OCI-LY7 (cell line): ENCODE measurements around the gene RBM26. TPM values are rescaled to one million over a fixed set of nuclear protein-coding genes. Genes with fewer than 3 reads are reported as not detected.

Experiments used
- BruUV-seq: library from RNA; stranded (reverse); fragments of 400-500 nt; replicated peaks from 2 replicates; lab custom pipeline; 2021; lab: Mats Ljungman, UMichigan
- CTCF ChIA-PET: fragments of 300-600 bp; sonication (Branson Sonifier 250); formaldehyde crosslinking; loops from one replicate; lab custom pipeline; 2022; ENCODE audit warnings: antibody characterized with exemption; ENCODE audit not compliant: unreplicated experiment; lab: Charles Lee
- POLR2A ChIA-PET: fragments of 300-600 bp; sonication (Branson Sonifier 250); formaldehyde crosslinking; loops from one replicate; lab custom pipeline; 2022; ENCODE audit warnings: antibody characterized with exemption; lab: Charles Lee
- DNase-seq: peaks from one replicate; pipeline ENCODE4 v3.0.0-alpha.2; 2015; ENCODE audit warnings: low spot score
- H2AFZ ChIP-seq: fragments of 200-600 bp; sonication (generic), shearing (Covaris generic); 2 replicates; pipeline ENCODE4 v1.6.1; 2014; ENCODE audit warnings: mild to moderate bottlenecking, antibody characterized with exemption, low read length, moderate library complexity
- H3K27ac ChIP-seq: fragments of 200-600 bp; sonication (generic); 2 replicates; pipeline ENCODE4 v1.5.1; 2014; ENCODE audit warnings: mixed run types, low read depth, mild to moderate bottlenecking, moderate library complexity, low read length, inconsistent platforms; ENCODE audit not compliant: poor library complexity, severe bottlenecking
- H3K36me3 ChIP-seq: fragments of 200-600 bp; sonication (generic); 2 replicates; pipeline ENCODE4 v1.6.1; 2014; ENCODE audit warnings: mild to moderate bottlenecking, antibody characterized with exemption, low read length, moderate library complexity, mixed read lengths; ENCODE audit not compliant: insufficient read depth
- H3K4me1 ChIP-seq: fragments of 200-600 bp; sonication (generic); 2 replicates; pipeline ENCODE4 v1.5.1; 2014; ENCODE audit warnings: mild to moderate bottlenecking, low read length; ENCODE audit not compliant: insufficient read depth, poor library complexity, severe bottlenecking
- H3K4me2 ChIP-seq: fragments of 200-600 bp; sonication (generic); 2 replicates; pipeline ENCODE4 v1.6.1; 2014; ENCODE audit warnings: mild to moderate bottlenecking, low read length
- H3K4me3 ChIP-seq: fragments of 200-600 bp; sonication (generic); 2 replicates; pipeline ENCODE4 v1.5.1; 2014; ENCODE audit warnings: mild to moderate bottlenecking, low read depth, low read length; ENCODE audit not compliant: poor library complexity, severe bottlenecking
- H3K79me2 ChIP-seq: fragments of 200-600 bp; sonication (generic); 2 replicates; pipeline ENCODE4 v1.6.1; 2016; ENCODE audit warnings: low read depth, mild to moderate bottlenecking, low read length, moderate library complexity, mixed read lengths; ENCODE audit not compliant: insufficient read depth
- H3K9me2 ChIP-seq: fragments of 200-600 bp; sonication (generic); 2 replicates; pipeline ENCODE4 v1.6.1; 2016; ENCODE audit warnings: mild to moderate bottlenecking, low read length, mixed read lengths; ENCODE audit not compliant: insufficient read depth
- H3K9me3 ChIP-seq: fragments of 200-600 bp; sonication (generic); 2 replicates; pipeline ENCODE4 v1.6.1; 2014; ENCODE audit warnings: mild to moderate bottlenecking, mixed run types, low read length, mixed read lengths
- H4K20me1 ChIP-seq: fragments of 200-600 bp; sonication (generic); 2 replicates; pipeline ENCODE4 v1.6.1; 2014; ENCODE audit warnings: mild to moderate bottlenecking, antibody characterized with exemption, low read length, moderate library complexity, mixed read lengths; ENCODE audit not compliant: insufficient read depth
- EZH2phosphoT487 ChIP-seq: fragments of 200-600 bp; sonication (generic); IDR thresholded peaks from 2 replicates; pipeline ENCODE4 v1.6.1; 2018; ENCODE audit warnings: low read depth, borderline replicate concordance, mild to moderate bottlenecking, mixed run types, antibody characterized with exemption, low read length, moderate library complexity, mixed read lengths
- intact Hi-C: fragments of 100-400 bp; cut with micrococcal nuclease; formaldehyde crosslinking; loops from one replicate; pipeline ENCODE4 v1.10.0; 2022; ENCODE audit not compliant: unreplicated experiment
- total RNA-seq, 2 experiments: library from RNA; depleted of rRNA in 1 of 2; stranded (reverse); fragments of >200 nt in 1 of 2; shearing (Covaris generic) in 1 of 2; gene quantifications; 2 replicates each; pipeline ENCODE4 v1.2.3, GENCODE V29; 2014 to 2022
- TF ChIP-seq, protein P1 (sequence below): fragments of 200-600 bp; sonication (generic); conservative IDR thresholded peaks from 2 replicates; pipeline ENCODE4 v1.5.1; 2014; ENCODE audit warnings: mild to moderate bottlenecking, antibody characterized with exemption, low read length, moderate library complexity, mixed read lengths

The RBM26 gene
- total RNA-seq, 2 experiments from 2014 or later, result 44.1 to 85.2 TPM

DNA sequence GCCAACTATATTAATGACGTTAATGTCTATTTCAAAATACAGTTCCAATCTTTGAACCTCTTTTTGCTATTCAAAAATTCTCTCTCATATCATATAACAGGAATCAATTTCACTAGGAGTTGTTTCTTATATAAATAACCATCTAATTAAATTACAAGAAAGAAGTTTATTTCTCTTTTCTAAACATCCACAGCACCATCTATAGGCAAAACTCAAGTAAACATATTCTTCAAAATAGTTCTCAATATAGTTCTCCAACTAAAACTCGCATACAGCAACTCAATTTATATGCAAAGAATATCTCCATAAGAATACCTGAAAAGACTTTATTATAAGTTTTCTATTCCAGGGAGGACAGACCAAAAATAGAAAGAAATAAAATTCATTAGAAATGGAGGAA lies 65.6 kb downstream of the RBM26 start:
- no peak overlapping the region for H3K4me3 ChIP-seq
- TF ChIP-seq, protein P1, sequence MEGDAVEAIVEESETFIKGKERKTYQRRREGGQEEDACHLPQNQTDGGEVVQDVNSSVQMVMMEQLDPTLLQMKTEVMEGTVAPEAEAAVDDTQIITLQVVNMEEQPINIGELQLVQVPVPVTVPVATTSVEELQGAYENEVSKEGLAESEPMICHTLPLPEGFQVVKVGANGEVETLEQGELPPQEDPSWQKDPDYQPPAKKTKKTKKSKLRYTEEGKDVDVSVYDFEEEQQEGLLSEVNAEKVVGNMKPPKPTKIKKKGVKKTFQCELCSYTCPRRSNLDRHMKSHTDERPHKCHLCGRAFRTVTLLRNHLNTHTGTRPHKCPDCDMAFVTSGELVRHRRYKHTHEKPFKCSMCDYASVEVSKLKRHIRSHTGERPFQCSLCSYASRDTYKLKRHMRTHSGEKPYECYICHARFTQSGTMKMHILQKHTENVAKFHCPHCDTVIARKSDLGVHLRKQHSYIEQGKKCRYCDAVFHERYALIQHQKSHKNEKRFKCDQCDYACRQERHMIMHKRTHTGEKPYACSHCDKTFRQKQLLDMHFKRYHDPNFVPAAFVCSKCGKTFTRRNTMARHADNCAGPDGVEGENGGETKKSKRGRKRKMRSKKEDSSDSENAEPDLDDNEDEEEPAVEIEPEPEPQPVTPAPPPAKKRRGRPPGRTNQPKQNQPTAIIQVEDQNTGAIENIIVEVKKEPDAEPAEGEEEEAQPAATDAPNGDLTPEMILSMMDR, result peak; percentile 55
- no peak for TF ChIP-seq EZH2phosphoT487
- peaks cover 100% of the 10 kb centered on the region for H3K36me3 ChIP-seq
- ChIA-PET POLR2A (interaction anchor here (0.7 kb wide), 1 partner anchor 221 kb away, joined by 3 read pairs; no protein-coding TSS in a partner anchor), CTCF (no interaction called here)
- no TSS peak for BruUV-seq
- H3K4me2 ChIP-seq, result no peak overlapping the region
- H3K4me1 ChIP-seq, result no peaks in the 10 kb centered on the region
- H2AFZ ChIP-seq, result no peak overlapping the region
- no peak overlapping the region for H3K27ac ChIP-seq
- H4K20me1 ChIP-seq, result peaks cover 13% of the 10 kb centered on the region
- intact Hi-C loops, result loop anchor here (5.0 kb wide), 1 partner anchor 37 kb away; no protein-coding TSS in a partner anchor
- DNase-seq, result no peak
- H3K9me2 ChIP-seq, result no peaks in the 10 kb centered on the region
- no peaks in the 10 kb centered on the region for H3K79me2 ChIP-seq
- H3K9me3 ChIP-seq, result no peaks in the 10 kb centered on the region

DNA sequence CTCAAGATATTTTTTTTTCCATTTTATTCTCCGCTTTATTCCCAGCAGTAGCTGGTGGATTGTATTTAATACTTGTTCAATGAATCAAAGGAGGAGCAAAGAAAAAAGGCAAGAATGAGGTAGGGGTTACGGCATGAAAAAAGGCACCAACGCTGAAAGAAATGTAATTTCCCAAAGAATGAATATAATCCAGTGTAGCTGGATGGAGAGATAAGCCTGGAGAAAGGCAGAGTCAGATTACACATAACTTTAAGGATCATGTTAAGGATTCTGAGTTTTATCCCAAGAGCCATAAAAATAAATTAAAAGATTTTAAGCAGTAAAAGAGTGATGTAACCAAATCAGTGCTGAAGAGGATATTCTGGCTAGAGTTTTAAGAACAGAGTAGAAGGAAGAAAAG lies 67.7 kb downstream of the RBM26 start:
- no peak for DNase-seq
- CTCF ChIA-PET, result no interaction called here
- Histone ChIP-seq H3K4me1 (no peaks in the 10 kb centered on the region), H3K4me2 (no peak overlapping the region), H3K79me2 (no peaks in the 10 kb centered on the region), H3K9me3 (no peaks in the 10 kb centered on the region), H4K20me1 (peaks cover 13% of the 10 kb centered on the region; the same call in 1 of the 2 replicates), H2AFZ (no peak overlapping the region), H3K9me2 (no peaks in the 10 kb centered on the region), H3K36me3 (peaks cover 99% of the 10 kb centered on the region), H3K4me3 (no peak overlapping the region), H3K27ac (no peak overlapping the region)
- intact Hi-C loops, result no loop called here
- POLR2A ChIA-PET, result interaction anchor here (0.7 to 1.4 kb wide), 4 partner anchors 10 to 22 kb away, joined by 3 read pairs; no protein-coding TSS in a partner anchor
- no TSS peak for BruUV-seq
- TF ChIP-seq EZH2phosphoT487, result no peak
- TF ChIP-seq, protein P1, result no peak

DNA sequence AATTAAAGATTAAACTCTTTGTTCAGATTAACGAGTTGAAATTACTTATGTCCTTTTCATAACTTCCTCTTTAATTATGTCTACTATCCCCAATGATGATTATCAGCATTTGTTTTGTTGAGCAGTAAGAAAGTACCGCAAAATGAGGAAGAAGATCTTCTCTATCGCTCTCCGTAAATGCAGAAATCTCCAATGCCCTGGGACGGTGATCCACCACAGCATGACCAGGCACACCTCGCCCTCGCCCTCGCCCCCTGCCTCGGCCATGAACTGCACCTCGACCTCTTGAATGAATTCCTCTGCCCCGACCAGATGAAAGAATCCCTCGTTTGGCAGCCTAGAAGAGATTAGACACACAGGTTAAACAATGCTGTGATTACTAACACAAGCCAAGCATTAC lies 69.1 kb downstream of the RBM26 start:
- H3K4me3 ChIP-seq, result no peak overlapping the region
- H3K9me3 ChIP-seq, result no peaks in the 10 kb centered on the region
- no peaks in the 10 kb centered on the region for H3K4me1 ChIP-seq
- H3K36me3 ChIP-seq, result peaks cover 99% of the 10 kb centered on the region
- CTCF ChIA-PET, result no interaction called here
- BruUV-seq, result no TSS peak
- H3K9me2 ChIP-seq, result no peaks in the 10 kb centered on the region
- H2AFZ ChIP-seq, result no peak overlapping the region
- TF ChIP-seq EZH2phosphoT487, result no peak
- TF ChIP-seq, protein P1, result no peak
- H4K20me1 ChIP-seq, result peaks cover 10% of the 10 kb centered on the region; the same call in 1 of the 2 replicates
- no peaks in the 10 kb centered on the region for H3K79me2 ChIP-seq
- intact Hi-C loops, result no loop called here
- H3K27ac ChIP-seq, result no peak overlapping the region
- no peak for DNase-seq
- H3K4me2 ChIP-seq, result no peak overlapping the region
- POLR2A ChIA-PET, result no interaction called here
